Body of pancreas (tissue), 4 donors: ENCODE results near the gene PDE2A. TPM values are rescaled to one million over a fixed set of nuclear protein-coding genes. Genes with fewer than 3 reads are reported as not detected.
A peak's percentile ranks its signal among the peaks of the same experiment; 100 is the strongest.

Experiments
- ATAC-seq: fragments of 150-250 bp; one replicate; pipeline ENCODE4 v1.9.1; 2016
- DNase-seq, 4 donors: peaks; one replicate each; pipeline ENCODE4 v3.0.0-alpha.2; 2019
- H3K27ac ChIP-seq, 4 donors: fragments of 200-600 bp; sonication (generic); 1 replicate in 3 of 4; 2 replicates in 1 of 4; pipeline versions ENCODE4 v1.5.1 to v1.6.1; 2016 to 2019; ENCODE audit warnings: mild to moderate bottlenecking in 1 of 4, mixed read lengths in 1 of 4, moderate library complexity in 1 of 4
- H3K27me3 ChIP-seq, 2 donors: fragments of 200-600 bp; sonication (generic); one replicate each; pipeline ENCODE4 v1.6.0; 2016; ENCODE audit warnings: mild to moderate bottlenecking in 1 of 2
- H3K36me3 ChIP-seq, 2 donors: fragments of 200-600 bp; sonication (generic); replicated peaks in 1 of 2; 2 replicates each; pipeline ENCODE4 v1.5.1; 2016; ENCODE audit warnings: low read depth in 2 of 2; ENCODE audit not compliant: insufficient read depth in 1 of 2
- H3K4me1 ChIP-seq: fragments of 200-600 bp; sonication (generic); one replicate; pipeline ENCODE4 v1.6.0; 2016
- H3K4me3 ChIP-seq, 2 donors: fragments of 200-600 bp; sonication (generic); 1 replicate in 1 of 2; 2 replicates in 1 of 2; pipeline ENCODE4 v1.5.1; 2016 to 2019
- H3K9me3 ChIP-seq, 3 donors: fragments of 200-600 bp; sonication (generic); 1 replicate in 2 of 3; 2 replicates in 1 of 3; pipeline ENCODE4 v1.5.1; 2016
- POLR2A ChIP-seq, 3 donors: fragments of 450-650 bp; IDR thresholded peaks; one replicate each; pipeline ENCODE4 v1.6.1; 2016; ENCODE audit warnings: antibody characterized with exemption in 3 of 3, mild to moderate bottlenecking in 2 of 3
- WGBS, 2 donors: methylation state at CpG; one replicate each; pipeline ENCODE4 v1.1.5; 2017; 5-methylcytosine and 5-hydroxymethylcytosine counted together
- intact Hi-C: fragments of 100-400 bp; cut with DNase I; formaldehyde crosslinking; loops from one replicate; pipeline ENCODE4 v1.15.1; 2023
- total RNA-seq, 2 donors: library from RNA; depleted of rRNA; stranded (reverse); fragments of >200 nt; gene quantifications; one replicate each; pipeline ENCODE4 v1.1.0, GENCODE V29; 2016
- TF ChIP-seq, protein P1 (sequence below), 7 experiments: fragments of 450-650 bp in 4 of 7; fragments of 200-600 bp in 3 of 7; sonication (generic) in 3 of 7; IDR thresholded peaks; one replicate each; pipeline ENCODE4 v1.5.1; 2016 to 2019; ENCODE audit warnings: antibody characterized with exemption in 7 of 7

The PDE2A gene
- total RNA-seq, 2 donors from 2014 or later, result 7.0 to 29.3 TPM

DNA sequence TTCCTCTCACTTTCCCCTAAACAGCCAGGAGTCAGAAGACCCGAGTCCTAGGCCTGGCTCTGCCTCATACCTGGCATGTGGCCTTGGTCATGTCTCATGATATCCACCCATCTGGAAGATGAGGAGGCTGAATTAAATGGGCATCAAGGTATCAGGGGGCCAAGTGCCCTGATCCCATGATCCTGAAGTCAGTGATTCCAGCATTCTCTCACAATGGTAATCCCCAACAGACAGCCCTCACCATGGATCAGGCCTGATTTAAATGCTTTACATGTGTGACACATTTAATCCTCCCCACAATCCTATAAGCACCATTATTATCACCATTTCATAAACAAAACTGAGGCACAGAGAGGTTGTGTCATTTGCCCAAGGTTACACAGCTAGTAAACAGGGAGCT, 70.0 kb downstream of the PDE2A start:
- Histone ChIP-seq H3K27ac (no peak overlapping the region), H3K9me3 (no peaks in the 10 kb centered on the region), H3K4me1 (no peaks in the 10 kb centered on the region), H3K27me3 (no peaks in the 10 kb centered on the region), H3K36me3 (no peaks in the 10 kb centered on the region), H3K4me3 (no peak overlapping the region)
- ATAC-seq (no peak), DNase-seq (no peak)
- 57 to 73% methylated on average over 1 of the region's 1 CpG for WGBS, 2 donors
- no peak for TF ChIP-seq POLR2A (IDR thresholded peaks at IDR 0.05)
- TF ChIP-seq, protein P1, sequence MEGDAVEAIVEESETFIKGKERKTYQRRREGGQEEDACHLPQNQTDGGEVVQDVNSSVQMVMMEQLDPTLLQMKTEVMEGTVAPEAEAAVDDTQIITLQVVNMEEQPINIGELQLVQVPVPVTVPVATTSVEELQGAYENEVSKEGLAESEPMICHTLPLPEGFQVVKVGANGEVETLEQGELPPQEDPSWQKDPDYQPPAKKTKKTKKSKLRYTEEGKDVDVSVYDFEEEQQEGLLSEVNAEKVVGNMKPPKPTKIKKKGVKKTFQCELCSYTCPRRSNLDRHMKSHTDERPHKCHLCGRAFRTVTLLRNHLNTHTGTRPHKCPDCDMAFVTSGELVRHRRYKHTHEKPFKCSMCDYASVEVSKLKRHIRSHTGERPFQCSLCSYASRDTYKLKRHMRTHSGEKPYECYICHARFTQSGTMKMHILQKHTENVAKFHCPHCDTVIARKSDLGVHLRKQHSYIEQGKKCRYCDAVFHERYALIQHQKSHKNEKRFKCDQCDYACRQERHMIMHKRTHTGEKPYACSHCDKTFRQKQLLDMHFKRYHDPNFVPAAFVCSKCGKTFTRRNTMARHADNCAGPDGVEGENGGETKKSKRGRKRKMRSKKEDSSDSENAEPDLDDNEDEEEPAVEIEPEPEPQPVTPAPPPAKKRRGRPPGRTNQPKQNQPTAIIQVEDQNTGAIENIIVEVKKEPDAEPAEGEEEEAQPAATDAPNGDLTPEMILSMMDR (IDR thresholded peaks at IDR 0.05), result no peak
- intact Hi-C loops, result no loop called here

DNA sequence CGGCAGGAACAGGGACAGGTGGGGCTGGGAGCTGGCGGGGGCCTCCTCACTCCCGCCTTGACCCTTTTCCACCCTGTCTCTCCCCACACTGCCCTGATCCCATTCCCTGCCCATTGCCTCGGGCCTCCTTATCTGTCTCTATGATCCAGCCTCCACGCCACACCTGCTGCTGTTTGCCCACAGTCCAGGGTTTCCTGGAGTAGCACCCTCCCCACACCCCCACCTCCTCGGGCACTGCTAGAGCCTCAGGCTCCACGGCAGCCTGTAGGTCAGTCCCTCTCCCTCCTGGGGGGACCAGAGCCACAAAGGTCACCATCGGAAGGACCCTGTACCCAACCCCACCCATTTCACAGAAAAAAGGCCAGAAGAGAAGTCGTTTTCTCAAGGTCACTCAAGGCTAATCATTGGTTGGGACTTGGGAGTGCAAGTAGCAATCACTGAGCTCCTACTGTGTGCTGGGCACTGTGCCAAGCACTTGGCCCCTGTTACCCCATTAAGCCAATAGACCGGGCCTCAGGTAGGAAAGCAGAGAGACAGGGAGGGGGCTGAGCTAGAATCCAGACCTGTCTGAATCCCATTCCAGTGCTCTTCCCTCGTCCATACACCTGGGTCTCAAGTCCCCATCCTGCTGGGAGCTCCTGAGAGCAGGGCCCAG, 71.8 kb downstream of the PDE2A start:
- intact Hi-C loops, result no loop called here
- Histone ChIP-seq H3K9me3 (no peaks in the 10 kb centered on the region), H3K27me3 (no peaks in the 10 kb centered on the region), H3K4me3 (no peak overlapping the region), H3K4me1 (no peaks in the 10 kb centered on the region), H3K27ac (no peak overlapping the region), H3K36me3 (no peaks in the 10 kb centered on the region)
- ATAC-seq (no peak), DNase-seq (peak in 1 of 4 donors; percentile 24)
- TF ChIP-seq, protein P1 (IDR thresholded peaks at IDR 0.05), result no peak
- no peak for TF ChIP-seq POLR2A (IDR thresholded peaks at IDR 0.05)
- 52 to 53% methylated on average over 10 to 11 of the region's 11 CpGs for WGBS, 2 donors

DNA sequence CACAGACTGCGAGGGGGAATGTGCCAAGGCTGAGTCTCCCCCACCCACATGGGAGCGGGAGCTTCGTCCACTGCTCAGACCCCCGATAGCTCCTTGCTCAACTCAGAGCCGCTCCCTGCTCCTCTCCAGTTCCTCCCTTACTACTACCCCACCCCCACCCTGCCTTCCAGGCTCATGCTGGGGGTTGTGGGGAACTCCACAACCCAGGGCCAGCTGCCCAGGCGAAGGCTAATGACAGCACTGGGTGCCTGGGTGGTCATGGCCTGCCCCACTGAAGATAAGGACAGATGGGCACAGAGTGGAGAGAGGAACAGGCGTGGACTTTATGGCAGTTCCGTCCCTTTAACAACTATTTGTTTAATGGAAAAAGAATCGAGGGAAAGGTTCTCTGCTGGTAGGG, 73.7 kb downstream of the PDE2A start:
- 52 to 53% methylated on average over 9 of the region's 9 CpGs for WGBS, 2 donors
- intact Hi-C loops, result no loop called here

DNA sequence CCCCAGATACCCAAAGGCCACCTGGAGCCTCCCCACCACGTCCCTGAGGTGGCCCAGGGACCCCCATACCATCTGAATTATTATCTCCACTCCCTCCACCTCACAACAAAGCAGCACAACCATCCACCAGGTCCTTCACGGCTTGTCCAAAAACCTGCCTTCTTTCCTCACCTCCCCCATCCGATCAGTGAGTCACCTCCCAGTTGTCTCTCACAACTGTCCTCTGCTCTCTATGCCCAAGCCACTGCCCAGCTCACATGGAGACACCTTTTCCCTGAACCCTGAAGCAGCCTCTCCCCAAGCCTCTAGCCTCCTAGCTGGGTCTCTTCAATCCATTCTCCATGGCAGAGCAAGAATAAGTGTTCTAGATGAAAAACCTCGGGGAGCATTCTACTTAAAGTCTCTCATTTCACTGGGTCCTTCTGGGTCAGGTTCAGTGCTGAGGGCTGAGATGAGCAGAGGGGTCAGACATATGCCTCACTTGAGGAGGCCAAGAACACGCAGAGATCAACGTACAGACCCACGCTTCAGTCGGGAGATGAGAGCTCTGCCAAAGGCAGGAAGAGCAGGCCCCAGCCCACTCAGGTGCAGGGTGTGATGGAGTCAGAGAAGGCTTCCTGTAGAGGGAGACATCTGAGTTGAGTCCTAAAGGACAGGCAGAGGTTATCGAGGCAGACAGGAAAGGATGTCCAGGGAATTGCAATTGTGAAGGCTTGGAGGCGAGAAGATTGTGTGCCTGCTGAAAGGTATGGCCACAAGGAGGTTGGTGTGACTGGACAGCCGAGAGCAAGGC, 74.7 kb downstream of the PDE2A start:
- no peak overlapping the region for H3K27ac ChIP-seq
- H3K4me1 ChIP-seq, result no peaks in the 10 kb centered on the region
- no peaks in the 10 kb centered on the region for H3K36me3 ChIP-seq
- intact Hi-C loops, result no loop called here
- H3K27me3 ChIP-seq, result no peaks in the 10 kb centered on the region
- H3K9me3 ChIP-seq, result no peaks in the 10 kb centered on the region
- no peak overlapping the region for H3K4me3 ChIP-seq
- ATAC-seq, result no peak
- no peak for DNase-seq
- no peak for TF ChIP-seq POLR2A (IDR thresholded peaks at IDR 0.05)
- TF ChIP-seq, protein P1 (IDR thresholded peaks at IDR 0.05), result no peak
- 69 to 73% methylated on average over 11 of the region's 11 CpGs for WGBS, 2 donors

More for the DNA sequence above, 73.7 kb downstream of the PDE2A start:
- Histone ChIP-seq H3K4me3 (no peak overlapping the region), H3K27ac (no peak overlapping the region), H3K9me3 (no peaks in the 10 kb centered on the region), H3K4me1 (no peaks in the 10 kb centered on the region), H3K36me3 (no peaks in the 10 kb centered on the region), H3K27me3 (no peaks in the 10 kb centered on the region)
- DNase-seq (no peak), ATAC-seq (no peak)
- TF ChIP-seq, protein P1 (IDR thresholded peaks at IDR 0.05), result no peak
- no peak for TF ChIP-seq POLR2A (IDR thresholded peaks at IDR 0.05)
